ENCODE data around the gene ADD2. TPM values are rescaled to one million over a fixed set of nuclear protein-coding genes. Genes with fewer than 3 reads are reported as not detected.

Gene ADD2
- total RNA-seq, 1 experiment from 2014 or later, result 124 TPM

GRCh38 chr2:70686577-70687460 lies 81.2 kb downstream of the ADD2 start:
- Histone ChIP-seq H3K27ac (ENCODE audit: insufficient read length, low read depth, low read length) (no peak overlapping the region), H2BK20ac (ENCODE audit: low read depth, low read length, poor library complexity, severe bottlenecking) (no peak overlapping the region), H2BK15ac (ENCODE audit: low read depth, low read length) (no peak overlapping the region), H4K5ac (ENCODE audit: insufficient read length, low read depth, low read length) (no peak overlapping the region), H3K23ac (ENCODE audit: insufficient read length, low read depth, low read length) (no peak overlapping the region), H3K4me1 (ENCODE audit: insufficient read depth, low read length) (peaks cover 5% of the 10 kb centered on the region; the same call in 1 of the 2 replicates), H3K18ac (ENCODE audit: insufficient read length, low read depth, low read length) (no peak overlapping the region), H3K14ac (ENCODE audit: insufficient read depth, low read length) (no peak overlapping the region), H4K8ac (replicated peaks; ENCODE audit: insufficient read length, low read depth, low read length) (no peak overlapping the region), H3T11ph (ENCODE audit: low read length) (no peak overlapping the region), H3K27me3 (ENCODE audit: insufficient read depth, low read length) (no peaks in the 10 kb centered on the region), H2AFZ (ENCODE audit: low read length) (no peak overlapping the region), H3K4ac (ENCODE audit: low read depth, low read length) (no peak overlapping the region), H3K9ac (ENCODE audit: extremely low read depth, insufficient read length, low read length) (no peak overlapping the region), H4K91ac (ENCODE audit: insufficient read length, low read depth, low read length) (no peak overlapping the region), H2BK12ac (ENCODE audit: insufficient read length, low read depth, low read length) (no peak overlapping the region), H3K56ac (ENCODE audit: insufficient read length, low read depth, low read length) (no peak overlapping the region), H3K9me3 (ENCODE audit: control insufficient read depth, low read depth, low read length) (no peaks in the 10 kb centered on the region), H4K20me1 (ENCODE audit: control insufficient read depth, insufficient read depth, insufficient read length) (no peaks in the 10 kb centered on the region), H3K79me2 (ENCODE audit: insufficient read depth, low read length) (no peaks in the 10 kb centered on the region), H2BK5ac (ENCODE audit: insufficient read length, low read length) (no peak overlapping the region), H3K4me2 (ENCODE audit: insufficient read depth, insufficient read length, low read length) (no peak overlapping the region), H3K79me1 (ENCODE audit: insufficient read depth, low read depth, low read length, poor library complexity, severe bottlenecking) (no peaks in the 10 kb centered on the region), H3K23me2 (ENCODE audit: insufficient read length, low read depth, low read length, poor library complexity, severe bottlenecking) (no peaks in the 10 kb centered on the region), H2AK5ac (ENCODE audit: insufficient read length, low read length) (no peak overlapping the region), H2BK120ac (ENCODE audit: low read depth, low read length, poor library complexity, severe bottlenecking) (no peak overlapping the region)
- WGBS (ENCODE audit: extremely low coverage, insufficient read length, low lambda C conversion rate), result no CpG with 5 or more reads among the region's 11 CpGs
- DNase-seq, result peak; percentile 89
- Mint-ChIP-seq H3K4me1 (peaks cover 7 to 11% of the 10 kb centered on the region in 2 experiments), H3K27ac (peak overlapping the region in 2 of 3 experiments; percentile 71 to 78; a peak in 4 of 7 replicates), H3K9me3 (no peaks in the 10 kb centered on the region), H3K4me3 (no peak overlapping the region), H3K27me3 (ENCODE audit: low read depth) (no peaks in the 10 kb centered on the region), H3K36me3 (ENCODE audit: insufficient read depth in 1 of 3, low read depth in 3 of 3) (peaks cover 47 to 87% (median 68%) of the 10 kb centered on the region in 3 experiments; a peak in 6 of 7 replicates)
- peak; percentile 79 for TF ChIP-seq CTCF (conservative IDR thresholded peaks at IDR 0.05)

Measured in H9 (cell line).